GM21515 (cell line): Measurements from ENCODE around the gene PPM1H.
"Not testable (repeated sequence)": the region's sequence is repeated elsewhere in the genome, so short reads cannot be mapped to it uniquely, and the experiment has no call there.

Experiments used
- ATAC-seq: cut with Tn5 transposase; IDR thresholded peaks from one replicate; pipeline ENCODE4 v1.9.1; 2021; ENCODE audit not compliant: unreplicated experiment

The PPM1H gene

DNA sequence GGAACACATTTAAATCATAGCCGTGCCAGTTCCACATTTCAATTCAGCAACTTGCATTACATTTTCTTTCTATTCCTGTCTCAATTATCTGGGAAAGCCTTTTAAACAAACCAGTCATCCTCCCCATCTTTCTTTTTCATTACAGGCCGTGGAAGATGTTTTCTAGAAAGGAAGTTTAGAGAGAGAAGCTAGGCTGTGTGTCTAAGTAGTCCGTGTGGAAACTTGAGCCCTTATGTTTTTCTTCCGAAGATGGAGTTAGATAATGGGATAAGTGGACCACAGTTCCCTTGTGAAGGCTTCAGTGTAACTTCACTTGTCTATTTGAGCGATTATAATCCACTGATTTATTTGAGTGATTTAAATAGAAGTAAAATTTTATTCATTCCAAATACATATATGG is 12.4 kb upstream of the PPM1H start:
- ATAC-seq: no peak

DNA sequence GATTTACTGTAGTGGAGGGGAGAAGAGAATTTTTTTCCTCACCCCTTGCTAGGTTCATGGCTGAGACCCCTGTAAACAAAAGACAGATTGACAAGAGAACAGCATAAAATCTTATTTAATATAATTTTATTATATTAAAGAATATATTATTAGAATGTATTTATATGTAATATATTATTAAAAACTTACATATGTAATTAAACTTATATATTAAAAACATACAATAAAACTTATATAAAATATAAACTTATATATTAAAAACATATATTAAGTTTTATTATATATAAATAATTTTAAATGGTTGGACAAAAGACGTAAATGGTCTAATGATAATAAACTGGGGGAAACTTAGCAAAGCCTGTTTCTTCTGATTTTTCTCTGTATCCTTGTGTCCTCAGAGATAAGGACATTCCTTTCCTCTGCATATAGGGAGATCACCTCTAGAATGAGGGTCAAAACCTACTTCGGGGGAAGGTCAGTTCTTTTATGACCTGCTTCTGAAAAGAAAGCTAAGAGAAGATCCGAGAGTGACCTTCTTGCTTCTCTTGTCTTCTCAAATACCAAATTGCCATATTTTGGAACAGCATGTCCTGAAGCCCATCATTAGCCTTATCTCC is 8.9 kb upstream of the PPM1H start:
- ATAC-seq: no peak

DNA sequence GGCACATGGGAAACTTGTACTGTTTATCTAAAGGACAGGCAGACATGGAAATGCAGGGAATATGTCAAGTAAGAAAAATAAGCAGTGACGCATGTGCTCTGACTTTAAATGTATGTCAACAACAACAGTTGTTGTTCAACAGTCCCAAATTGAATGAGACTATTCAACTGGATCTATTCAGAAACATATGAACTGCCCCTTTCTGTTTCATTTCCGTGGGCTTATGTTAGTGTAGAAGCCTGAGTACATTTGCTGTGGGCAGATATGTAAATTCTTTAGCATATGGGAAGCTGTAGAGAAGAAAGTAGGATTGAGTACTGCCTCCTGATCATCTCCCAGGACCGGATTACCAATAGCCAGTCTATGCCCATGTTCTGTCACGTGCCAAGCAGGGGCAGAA is 7.4 kb upstream of the PPM1H start:
- not testable (repeated sequence) for ATAC-seq

DNA sequence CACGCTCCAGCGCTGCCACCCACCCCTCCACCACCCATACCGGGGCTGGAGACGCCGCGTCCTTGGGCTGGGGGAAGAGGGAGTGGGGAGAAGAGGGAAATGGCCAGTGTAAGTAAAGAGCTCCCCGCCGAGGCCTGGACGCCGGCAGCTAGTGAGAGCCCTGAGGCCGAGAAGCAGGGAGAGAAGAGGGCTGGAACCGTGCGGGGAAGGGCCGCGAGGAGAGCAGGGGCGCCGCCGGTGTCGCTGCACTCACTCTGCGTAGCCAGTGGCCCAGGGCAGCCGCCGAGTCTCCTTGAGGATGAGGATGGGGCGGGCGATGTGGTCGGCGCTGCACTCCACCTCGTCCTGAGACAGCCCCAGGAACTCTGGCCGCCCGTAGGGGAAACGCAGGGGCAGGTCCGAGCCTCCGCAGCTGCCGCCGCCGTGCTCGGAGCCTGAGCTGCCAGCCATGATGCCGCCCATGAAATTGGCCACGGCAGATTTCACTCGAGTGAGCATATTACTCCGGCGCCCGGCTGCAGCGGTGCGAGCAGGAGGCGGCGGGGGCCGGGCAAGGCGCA is 631 bp downstream of the PPM1H start:
- peak; percentile 52 for ATAC-seq

DNA sequence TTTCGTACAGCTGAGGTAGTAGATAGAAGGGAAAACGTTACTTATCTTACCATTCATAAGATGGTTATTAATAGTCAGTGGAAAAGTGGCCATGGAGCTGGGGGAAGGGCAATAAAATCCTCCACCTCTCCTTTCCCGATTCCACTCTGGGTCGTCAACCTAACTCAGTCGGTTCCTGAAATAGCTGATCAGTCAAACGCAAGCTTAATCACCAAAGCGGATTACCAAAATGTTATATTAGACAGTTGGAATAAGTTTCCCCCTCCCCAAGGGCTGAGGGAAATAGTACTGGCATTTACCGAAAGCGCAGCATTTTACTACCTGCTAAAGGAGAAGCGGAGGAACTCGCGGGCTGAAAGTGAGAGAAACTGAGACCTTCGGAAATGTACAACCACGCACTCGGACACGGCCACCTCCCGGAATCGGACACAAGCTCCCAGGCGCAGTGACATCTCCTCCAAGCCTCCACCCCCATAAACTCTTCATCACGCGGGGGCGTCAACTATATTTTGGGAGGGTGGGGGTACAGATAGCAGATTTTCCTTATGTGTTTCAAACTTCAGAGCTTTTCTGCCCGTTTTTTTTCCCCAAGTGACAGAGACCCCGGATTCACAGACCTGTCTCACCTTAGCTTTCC is 1.2 kb downstream of the PPM1H start:
- no peak for ATAC-seq

DNA sequence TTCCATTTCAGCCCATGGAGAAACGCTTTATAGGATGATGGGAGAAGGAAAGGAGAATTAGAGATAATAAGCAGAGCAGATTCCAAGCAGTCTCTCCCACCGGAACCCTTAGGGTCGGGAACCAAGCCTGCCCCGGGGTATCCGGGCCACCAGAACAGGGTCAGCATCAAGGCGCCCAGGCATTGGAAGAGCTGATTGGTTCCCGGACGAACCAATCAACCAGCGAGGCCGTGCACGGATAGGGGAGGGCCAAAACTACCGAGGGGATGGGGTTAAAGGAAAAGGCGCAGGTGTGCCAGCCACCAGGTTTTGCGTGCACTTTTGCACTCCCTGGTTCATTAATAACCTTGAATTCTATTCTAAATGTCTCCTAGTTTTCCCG is 1.7 kb downstream of the PPM1H start:
- no peak for ATAC-seq

DNA sequence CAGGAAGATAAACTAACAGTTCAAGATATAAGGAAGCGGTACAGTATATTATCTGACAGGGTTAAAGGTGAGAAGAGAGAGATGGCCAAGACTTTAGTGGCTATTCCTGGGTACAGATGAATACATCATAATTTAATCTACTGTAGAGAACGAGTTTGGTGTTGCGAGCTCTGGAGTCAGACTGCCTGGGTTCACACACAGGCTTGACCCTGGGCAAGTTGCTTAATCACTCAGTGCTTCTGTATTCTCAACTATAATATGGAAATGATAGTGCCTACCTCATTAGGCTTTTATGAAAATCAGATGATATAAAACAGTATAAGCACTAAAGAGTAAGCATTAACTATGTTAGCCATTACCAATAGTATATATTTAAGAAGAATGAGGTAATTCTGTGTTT is 3.5 kb downstream of the PPM1H start:
- no peak for ATAC-seq

DNA sequence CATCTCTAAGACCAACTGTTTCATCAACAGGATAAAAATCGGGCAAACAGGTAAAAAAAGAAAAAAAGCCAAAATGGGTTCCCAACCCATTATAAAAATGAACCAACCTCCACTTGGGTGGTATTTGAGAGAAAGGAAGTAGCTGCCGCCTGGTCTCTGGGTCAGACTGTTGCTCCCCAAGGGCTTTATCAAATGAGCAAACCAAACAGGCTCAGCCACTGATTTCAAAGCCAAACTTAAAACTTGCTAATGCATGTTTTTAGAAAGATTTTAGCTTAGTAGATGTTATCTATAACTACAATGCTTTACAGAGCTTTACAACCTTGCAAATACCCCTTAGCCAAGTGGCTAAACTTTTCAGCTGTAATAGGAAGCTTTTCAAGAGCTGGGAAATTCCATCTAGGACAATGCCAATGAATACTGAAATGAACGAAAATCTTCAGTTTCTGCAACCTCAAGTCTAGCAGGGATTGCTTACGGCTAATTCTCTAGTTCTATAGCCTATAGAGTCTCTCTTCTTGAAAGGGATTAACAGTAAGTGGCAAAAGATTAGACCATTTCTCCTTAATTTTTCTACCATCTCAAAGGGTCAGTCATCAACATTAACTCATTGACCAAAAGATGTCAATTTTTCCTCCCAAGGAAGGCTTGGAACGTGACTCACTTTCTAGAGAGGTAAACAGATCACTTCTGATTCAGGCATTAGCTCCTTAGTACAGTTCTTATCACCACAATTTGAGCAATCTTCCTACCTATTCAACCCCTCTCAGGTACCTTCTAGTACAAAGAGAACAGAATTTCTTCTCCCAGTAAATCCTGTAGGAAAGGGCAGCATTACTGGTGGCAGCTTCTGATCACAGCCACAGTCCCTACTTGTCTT is 4.2 kb downstream of the PPM1H start:
- ATAC-seq: no peak

DNA sequence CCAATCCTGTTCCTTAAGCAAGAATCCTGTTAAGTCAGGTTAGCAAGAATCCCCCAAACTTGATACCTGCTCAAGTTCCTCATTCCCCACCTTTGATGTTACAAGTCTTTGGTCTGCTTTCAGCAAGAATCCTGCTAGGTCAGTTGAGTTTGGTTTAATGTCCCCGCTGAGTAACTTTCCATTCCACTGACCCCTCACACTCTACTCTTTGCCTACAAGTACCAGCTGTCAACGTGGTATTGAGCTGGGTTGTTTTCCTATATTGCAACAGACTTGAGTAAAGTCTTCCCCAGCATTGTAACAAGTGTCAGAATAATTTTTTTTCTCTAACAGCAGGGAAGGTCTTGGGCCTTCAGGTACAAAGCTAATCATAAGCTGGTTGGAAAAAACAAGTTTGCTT is 6.3 kb downstream of the PPM1H start:
- no peak for ATAC-seq

DNA sequence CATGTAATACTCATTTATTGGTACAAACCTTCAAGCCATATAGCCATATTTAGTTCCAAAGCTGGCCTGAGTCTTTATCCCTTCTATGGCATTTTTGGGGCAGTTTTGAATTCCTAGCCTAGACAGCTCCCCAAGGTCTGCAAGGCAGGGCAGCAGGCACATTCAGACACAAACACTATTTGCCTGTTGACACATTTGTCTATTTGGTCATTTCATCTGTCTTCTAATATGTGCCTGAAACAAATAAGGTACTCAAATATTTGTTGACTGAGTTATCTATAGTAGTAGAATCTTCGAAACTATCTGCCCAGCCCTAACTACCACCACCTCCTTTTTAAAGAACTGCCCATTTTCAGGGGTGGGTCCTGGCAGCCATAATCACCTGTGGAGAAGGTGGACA is 9.3 kb downstream of the PPM1H start:
- no peak for ATAC-seq

DNA sequence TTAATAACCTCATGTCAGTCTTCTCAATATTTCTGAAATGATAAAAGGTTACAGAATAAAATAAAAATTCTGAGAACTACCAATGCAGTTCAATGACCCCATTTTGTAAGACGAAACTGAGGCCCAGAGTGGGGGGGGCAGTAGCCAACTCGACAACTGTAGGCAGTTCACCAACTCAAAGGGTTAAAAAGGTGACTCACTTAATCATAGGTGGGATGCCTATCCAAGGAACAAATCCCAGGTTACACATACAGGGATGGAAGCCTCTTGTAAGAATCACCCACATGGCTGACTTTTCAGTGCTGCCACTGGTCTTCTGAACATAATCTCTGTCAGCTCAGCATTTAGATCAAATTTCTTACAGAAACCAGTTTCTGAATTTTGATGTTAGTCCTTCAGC is 10.9 kb downstream of the PPM1H start:
- no peak for ATAC-seq

DNA sequence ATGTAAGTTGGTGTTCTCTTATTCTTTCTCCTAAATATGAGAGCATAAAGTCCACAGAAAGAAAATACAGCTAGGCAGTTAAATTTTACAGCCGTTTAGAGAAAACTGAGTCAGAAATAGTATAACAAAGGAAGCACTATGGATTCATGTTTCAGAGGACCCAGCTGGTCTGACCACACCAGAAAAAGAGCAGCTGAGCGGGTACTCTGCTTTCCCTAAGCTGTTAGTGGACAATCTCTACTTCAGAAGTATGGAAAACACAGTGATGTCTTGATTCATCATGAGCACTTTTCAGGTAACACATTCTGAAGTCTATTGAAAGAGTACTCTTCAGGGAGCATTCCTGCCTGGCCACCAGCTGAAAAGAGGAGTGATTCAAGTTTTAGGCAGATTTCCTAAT is 12.4 kb downstream of the PPM1H start:
- ATAC-seq: no peak

DNA sequence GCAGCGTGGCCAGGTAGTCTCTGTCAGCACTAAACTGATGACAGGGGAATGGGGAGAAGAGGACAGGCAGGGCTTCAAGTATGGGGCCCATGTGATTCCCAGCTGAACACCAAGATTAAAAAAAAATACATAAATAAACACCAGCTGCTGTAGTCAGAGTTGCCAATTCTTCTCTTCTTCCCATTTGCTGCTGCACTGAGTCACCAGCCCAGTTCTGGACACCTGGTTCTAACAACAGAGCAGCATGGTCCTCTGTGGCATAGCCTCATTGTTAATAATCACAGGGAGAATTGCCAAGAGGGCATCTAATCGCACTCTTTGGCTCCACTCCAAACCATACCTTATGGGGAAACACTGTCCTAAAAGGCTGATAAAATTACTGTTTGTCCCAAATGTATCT is 15.1 kb downstream of the PPM1H start:
- no peak for ATAC-seq

DNA sequence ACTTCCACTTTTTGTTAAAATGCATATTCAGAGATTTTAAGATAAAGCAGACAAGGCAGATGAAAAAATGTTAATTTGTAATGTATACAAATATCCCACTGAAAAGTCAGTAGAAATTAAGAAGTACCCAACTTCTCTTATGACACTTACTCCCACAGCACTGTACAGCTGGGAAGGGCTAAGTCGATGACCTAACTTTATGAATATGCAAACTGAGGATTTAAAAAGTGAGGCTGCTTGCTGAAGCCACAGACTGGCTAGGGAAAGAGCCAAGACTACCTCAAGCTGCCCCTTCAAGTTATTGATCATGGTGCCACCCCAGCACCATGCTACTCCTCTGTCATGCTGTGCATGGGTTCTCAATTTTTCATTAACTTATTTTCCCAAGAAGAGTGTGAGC is 17.0 kb downstream of the PPM1H start:
- no peak for ATAC-seq

DNA sequence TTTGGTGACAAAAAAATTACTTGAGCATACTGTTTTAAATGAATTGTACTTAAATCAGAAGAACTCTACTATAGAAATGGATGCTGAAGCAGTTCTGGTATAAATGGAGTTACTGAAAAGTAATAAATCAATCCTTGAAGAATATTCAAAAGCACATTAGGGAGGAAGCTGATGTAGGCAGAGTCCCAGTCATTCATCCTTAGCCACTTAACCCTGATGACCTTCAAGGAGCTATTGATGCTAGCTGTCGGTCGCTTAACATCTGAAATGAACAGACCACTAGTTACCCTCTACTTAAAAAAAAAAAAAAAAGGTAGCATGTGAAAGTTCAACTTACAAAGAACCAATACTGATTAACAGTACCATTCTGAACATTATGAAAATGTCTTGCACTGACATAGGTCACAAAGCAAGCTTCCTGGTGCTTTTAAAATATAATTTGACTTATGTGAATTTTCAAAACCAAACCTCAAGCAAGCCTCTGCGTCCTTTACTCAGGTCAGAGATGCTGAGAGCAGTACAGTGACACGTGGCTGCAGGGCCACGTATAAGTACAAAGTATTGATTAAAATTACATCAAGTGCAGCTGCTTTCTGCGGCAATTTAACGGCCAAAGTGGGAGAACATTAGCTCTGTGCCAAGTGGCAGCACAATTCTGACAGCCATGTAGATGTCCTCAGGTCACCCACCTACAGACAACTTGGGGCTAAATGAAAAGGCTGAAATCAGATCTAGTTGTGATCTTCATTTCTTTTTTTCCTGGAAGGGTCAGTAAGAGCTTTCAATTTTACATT is 18.1 kb downstream of the PPM1H start:
- no peak for ATAC-seq

DNA sequence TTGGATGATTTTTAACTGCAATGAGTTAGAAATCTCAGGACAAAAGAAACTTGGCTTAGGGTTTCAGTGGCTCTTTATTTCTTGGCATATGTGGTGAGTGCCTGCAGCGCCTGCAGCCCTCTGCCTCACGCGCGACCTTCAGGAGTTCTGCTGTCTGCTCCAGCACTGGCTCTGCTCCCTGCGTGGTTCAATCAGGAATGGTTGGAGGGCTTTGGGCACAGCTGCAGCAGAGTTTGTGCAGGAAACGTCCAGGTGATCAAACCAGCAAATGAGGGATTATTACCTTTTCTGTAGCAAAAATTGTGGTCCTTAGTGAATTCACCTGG is 19.8 kb downstream of the PPM1H start:
- no peak for ATAC-seq

DNA sequence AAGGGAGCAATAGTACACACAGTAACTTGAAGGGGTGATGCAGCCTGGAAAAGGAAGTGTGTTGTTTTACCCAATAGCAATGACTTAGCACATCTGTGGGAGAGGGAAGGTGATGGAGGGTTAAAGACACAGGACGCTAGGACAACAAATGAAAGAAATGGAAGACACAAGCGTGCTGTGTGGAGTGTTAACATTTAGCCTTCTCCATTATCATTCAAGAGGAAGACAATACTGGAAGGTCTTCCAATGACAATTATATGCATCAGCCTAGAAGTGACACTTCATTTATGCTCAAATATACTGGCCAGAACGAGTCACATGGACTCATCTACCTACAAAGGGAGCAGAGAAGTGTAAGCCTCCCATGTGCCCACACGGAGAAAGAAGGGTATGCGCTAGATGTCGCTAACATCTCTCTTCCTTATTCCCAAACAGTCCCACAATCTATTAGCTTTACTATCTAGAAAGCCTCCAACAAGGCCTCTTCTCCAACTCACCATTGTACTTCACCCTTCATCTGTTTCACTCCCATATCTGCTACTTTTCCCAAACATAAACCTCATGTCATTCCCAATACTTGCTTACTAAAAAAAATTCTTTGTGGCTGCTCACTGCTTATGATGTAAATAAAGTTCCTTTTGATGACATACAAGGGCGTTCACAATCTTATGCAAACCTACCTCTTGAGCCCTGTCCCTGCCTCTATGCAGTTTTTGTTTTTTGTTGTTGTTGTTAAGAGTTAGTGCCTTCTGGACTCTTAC is 20.3 kb downstream of the PPM1H start:
- ATAC-seq: no peak

DNA sequence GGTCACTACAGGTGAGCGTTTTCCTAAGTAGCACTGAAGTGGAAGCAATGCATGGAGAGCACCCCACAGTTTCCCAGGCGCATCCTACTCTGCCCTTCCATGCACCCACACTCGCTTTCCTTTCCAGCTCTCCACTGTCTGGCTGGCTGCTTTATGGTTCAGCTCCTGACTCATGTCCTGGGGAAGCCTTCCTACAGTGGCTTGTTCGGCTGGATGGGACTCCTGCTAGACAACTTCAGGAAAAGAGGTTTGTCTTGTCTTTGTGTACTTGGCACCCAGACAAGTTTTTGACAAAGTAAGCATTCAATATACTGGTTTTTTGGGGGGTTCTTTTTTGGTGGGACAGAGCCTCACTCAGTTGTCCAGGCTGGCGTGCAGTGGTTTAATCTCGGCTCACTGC is 21.6 kb downstream of the PPM1H start:
- ATAC-seq: no peak

DNA sequence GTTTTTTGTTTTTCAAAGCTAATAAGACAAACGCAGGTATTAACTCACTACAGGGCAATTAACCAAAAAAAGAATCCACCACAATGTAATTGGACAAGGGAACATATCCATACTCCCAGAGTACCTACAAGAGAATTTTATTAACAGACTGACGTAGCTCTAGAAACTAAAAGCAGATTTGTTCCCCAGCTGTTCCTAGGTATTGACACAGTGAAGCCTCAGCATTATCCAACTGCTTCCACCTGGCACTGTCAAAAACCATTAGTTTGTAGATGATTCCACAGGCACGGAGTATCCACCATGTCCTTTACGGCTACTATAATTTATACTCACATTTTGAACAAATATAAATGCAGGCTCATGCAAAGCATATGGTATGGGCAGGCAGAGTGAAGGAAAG is 22.3 kb downstream of the PPM1H start:
- ATAC-seq: no peak

DNA sequence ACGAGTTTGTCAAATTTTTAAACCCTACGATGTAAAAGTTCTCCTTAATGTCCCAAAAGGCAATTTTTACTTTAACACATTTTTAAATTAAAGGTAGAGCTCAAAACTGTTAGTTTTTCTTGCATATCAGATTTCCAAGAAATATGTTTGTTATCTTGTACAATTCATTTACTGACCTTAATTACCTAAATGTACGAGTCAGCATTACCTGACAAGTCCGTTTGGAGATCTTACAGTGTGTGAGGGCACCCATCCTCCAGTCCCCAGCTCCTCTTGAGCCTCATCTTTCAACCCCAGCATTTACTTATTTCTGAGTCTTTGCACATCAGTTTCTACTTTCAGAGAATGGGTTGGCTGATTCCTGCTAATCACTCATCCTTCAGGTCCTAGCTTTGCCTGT is 23.7 kb downstream of the PPM1H start:
- no peak for ATAC-seq
